Right lobe of liver (tissue), 6 donors: ENCODE data around the gene HIC1. TPM values are rescaled to one million over a fixed set of nuclear protein-coding genes. Genes with fewer than 3 reads are reported as not detected.

Source experiments
- ATAC-seq, 4 donors: fragments of 200-7000 bp; cut with Tn5 transposase; one replicate each; pipeline ENCODE4 v1.9.1; 2020; ENCODE audit warnings: mild to moderate bottlenecking in 4 of 4, moderate library complexity in 4 of 4
- DNase-seq, 3 donors: peaks; one replicate each; pipeline ENCODE4 v3.0.0-alpha.2; 2020
- H3K27ac ChIP-seq, 3 donors: fragments of 200-600 bp; one replicate each; pipeline ENCODE4 v1.8.0; 2022
- H3K27me3 ChIP-seq, 2 donors: fragments of 200-600 bp; one replicate each; pipeline ENCODE4 v1.8.0; 2022
- H3K36me3 ChIP-seq, 4 donors: fragments of 200-600 bp; sonication (generic) in 1 of 4; one replicate each; pipeline versions ENCODE4 v1.5.1 to v1.8.0; 2017 to 2022; ENCODE audit warnings: control low read depth in 1 of 4
- H3K4me1 ChIP-seq, 4 donors: fragments of 200-600 bp; sonication (generic) in 1 of 4; one replicate each; pipeline versions ENCODE4 v1.5.1 to v1.8.0; 2017 to 2022; ENCODE audit warnings: control low read depth in 1 of 4
- H3K4me3 ChIP-seq, 3 donors: fragments of 200-600 bp; one replicate each; pipeline ENCODE4 v1.8.0; 2022
- H3K9me3 ChIP-seq, 4 donors: fragments of 200-600 bp; sonication (generic) in 1 of 4; one replicate each; pipeline versions ENCODE4 v1.5.1 to v1.8.0; 2017 to 2022; ENCODE audit warnings: control low read depth in 1 of 4
- CTCF ChIP-seq, 4 donors: fragments of 200-600 bp in 3 of 4; fragments of 450-650 bp in 1 of 4; IDR thresholded peaks; one replicate each; pipeline versions ENCODE4 v1.5.1 to v1.8.0; 2016 to 2022; ENCODE audit warnings: antibody characterized with exemption in 4 of 4, mild to moderate bottlenecking in 2 of 4
- POLR2A ChIP-seq: fragments of 450-650 bp; IDR thresholded peaks from one replicate; pipeline ENCODE4 v1.6.1; 2017; ENCODE audit warnings: antibody characterized with exemption, mild to moderate bottlenecking
- WGBS: methylation state at CpG from one replicate; pipeline ENCODE4 v1.1.6; 2018; ENCODE audit warnings: low coverage, low lambda C conversion rate; ENCODE audit not compliant: insufficient coverage; ENCODE audit errors: missing lambda C conversion rate; 5-methylcytosine and 5-hydroxymethylcytosine counted together
- intact Hi-C, 2 donors: fragments of 100-400 bp; cut with DNase I; formaldehyde crosslinking; loops; one replicate each; pipeline versions ENCODE4 v1.11.2 to v1.14.1; 2022
- total RNA-seq, 6 experiments: library from RNA; depleted of rRNA in 2 of 6; stranded (reverse); fragments of >200 nt in 2 of 6; fragmentation: NEBNext Ultra II Directional in 3 of 6; extraction: Animal tissue kit (Norgen Biotek cat#: 25700) in 3 of 6; gene quantifications; one replicate each; pipeline versions ENCODE4 v1.1.0 to v1.2.4, GENCODE V29; 2016 to 2023
- donor health status: DM: no; HTN: yes; CAD: no.
- donor health status: DM: no; HTN: no; CAD: no.
- donor health status: DM: no; HTN: no; CAD: no.
- donor health status: DM: no; HTN: yes; CAD: no.
- donor health status: DM: no; HTN: yes; CAD: no.

The HIC1 gene
- total RNA-seq, 6 experiments from 2014 or later, result 4.7 to 14.8 (median 6.1) TPM

- TF ChIP-seq POLR2A (no peak), CTCF (IDR thresholded peaks at IDR 0.05) (no peak)
- Histone ChIP-seq H3K9me3 (no peaks in the 10 kb centered on the region), H3K27me3 (no peaks in the 10 kb centered on the region), H3K27ac (peak overlapping the region; percentile 19 to 26 (median 25)), H3K4me1 (no peaks in the 10 kb centered on the region), H3K4me3 (no peak overlapping the region), H3K36me3 (no peaks in the 10 kb centered on the region)
- ATAC-seq (peak; percentile 28 to 43 (median 36)), DNase-seq (peak in 1 of 3 donors; percentile 13)
- intact Hi-C loops, result loop anchor here in 1 of 2 donors (10.0 kb wide), 1 partner anchor 128 kb away; no protein-coding TSS in a partner anchor
- WGBS, result 52% methylated on average over 10 of the region's 11 CpGs
Observed at GRCh38 chr17:2106308-2106955, 51.5 kb downstream of the HIC1 start.

GRCh38 chr17:2107050-2107449 is 52.1 kb downstream of the HIC1 start:
- ATAC-seq (peak in 1 of 4 donors; percentile 21), DNase-seq (peak in 1 of 3 donors; percentile 15)
- H3K27me3 ChIP-seq, result no peaks in the 10 kb centered on the region
- H3K36me3 ChIP-seq, result no peaks in the 10 kb centered on the region
- no peaks in the 10 kb centered on the region for H3K4me1 ChIP-seq
- no peak overlapping the region for H3K4me3 ChIP-seq
- H3K27ac ChIP-seq, result peak overlapping the region in 2 of 3 donors; percentile 10 to 26
- no peaks in the 10 kb centered on the region for H3K9me3 ChIP-seq
- no peak for TF ChIP-seq POLR2A
- TF ChIP-seq CTCF (IDR thresholded peaks at IDR 0.05), result no peak
- intact Hi-C loops, result loop anchor here in 1 of 2 donors (10.0 kb wide), 1 partner anchor 128 kb away; no protein-coding TSS in a partner anchor
- WGBS, result 80% methylated on average over 1 of the region's 2 CpGs

GRCh38 chr17:2107506-2107905 is 52.6 kb downstream of the HIC1 start:
- intact Hi-C loops, result loop anchor here in 1 of 2 donors (10.0 kb wide), 1 partner anchor 127 kb away; no protein-coding TSS in a partner anchor
- TF ChIP-seq POLR2A, result no peak
- H3K27me3 ChIP-seq, result no peaks in the 10 kb centered on the region
- WGBS, result 90% methylated on average over 3 of the region's 3 CpGs
- H3K4me3 ChIP-seq, result no peak overlapping the region
- no peaks in the 10 kb centered on the region for H3K36me3 ChIP-seq
- no peaks in the 10 kb centered on the region for H3K4me1 ChIP-seq
- H3K27ac ChIP-seq, result peak overlapping the region in 1 of 3 donors; percentile 10
- H3K9me3 ChIP-seq, result no peaks in the 10 kb centered on the region
- peak in 1 of 3 donors; percentile 23 for DNase-seq
- ATAC-seq, result no peak

GRCh38 chr17:2108170-2108569 is 53.3 kb downstream of the HIC1 start:
- ATAC-seq (no peak), DNase-seq (no peak)
- intact Hi-C loops, result loop anchor here in 1 of 2 donors (10.0 kb wide), 1 partner anchor 127 kb away; no protein-coding TSS in a partner anchor
- H3K4me1 ChIP-seq, result no peaks in the 10 kb centered on the region
- no peak overlapping the region for H3K27ac ChIP-seq
- no peaks in the 10 kb centered on the region for H3K27me3 ChIP-seq
- TF ChIP-seq CTCF (IDR thresholded peaks at IDR 0.05) (no peak), POLR2A (no peak)
- 85% methylated on average over 7 of the region's 8 CpGs for WGBS
- no peaks in the 10 kb centered on the region for H3K9me3 ChIP-seq
- H3K4me3 ChIP-seq, result no peak overlapping the region
- H3K36me3 ChIP-seq, result no peaks in the 10 kb centered on the region

GRCh38 chr17:2110436-2110835 is 55.5 kb downstream of the HIC1 start:
- H3K4me1 ChIP-seq, result no peaks in the 10 kb centered on the region
- 92% methylated on average over 5 of the region's 6 CpGs for WGBS
- no peaks in the 10 kb centered on the region for H3K27me3 ChIP-seq
- intact Hi-C loops, result no loop called here
- H3K27ac ChIP-seq, result no peak overlapping the region
- H3K36me3 ChIP-seq, result no peaks in the 10 kb centered on the region
- no peaks in the 10 kb centered on the region for H3K9me3 ChIP-seq
- H3K4me3 ChIP-seq, result no peak overlapping the region
- ATAC-seq, result no peak
- TF ChIP-seq POLR2A, result no peak
- TF ChIP-seq CTCF (IDR thresholded peaks at IDR 0.05), result no peak
- DNase-seq, result no peak
